Mucosa of descending colon (tissue), 3 donors: ENCODE measurements around the gene PDGFRB. TPM values are rescaled to one million over a fixed set of nuclear protein-coding genes. Genes with fewer than 3 reads are reported as not detected.
A peak's percentile ranks its signal among the peaks of the same experiment; 100 is the strongest.

Experiments
- ATAC-seq: fragments of 200-7000 bp; cut with Tn5 transposase; one replicate; pipeline ENCODE4 v1.9.1; 2020; ENCODE audit warnings: mild to moderate bottlenecking, moderate library complexity
- DNase-seq, 3 donors: peaks; one replicate each; pipeline ENCODE4 v3.0.0-alpha.2; 2020
- H3K36me3 ChIP-seq: fragments of 200-600 bp; one replicate; pipeline ENCODE4 v1.8.0; 2021; ENCODE audit warnings: low read depth, mild to moderate bottlenecking
- H3K4me1 ChIP-seq: fragments of 200-600 bp; one replicate; pipeline ENCODE4 v1.8.0; 2021; ENCODE audit warnings: low read depth, mild to moderate bottlenecking
- H3K4me3 ChIP-seq: fragments of 200-600 bp; one replicate; pipeline ENCODE4 v1.8.0; 2021; ENCODE audit warnings: mild to moderate bottlenecking
- H3K9me3 ChIP-seq: fragments of 200-600 bp; one replicate; pipeline ENCODE4 v1.8.0; 2021; ENCODE audit warnings: mild to moderate bottlenecking
- intact Hi-C, 2 donors: fragments of 100-400 bp; cut with DNase I in 1 of 2; cut with micrococcal nuclease in 1 of 2; formaldehyde crosslinking; loops; one replicate each; pipeline versions ENCODE4 v1.11.0 to v1.11.1; 2022; cut with DNase I, micrococcal nuclease
- long read RNA-seq, 2 donors: library from polyadenylated mRNA; unstranded; transcript quantifications; one replicate each; pipeline ENCODE4 v2.0.0, GENCODE V29; 2019 to 2021
- total RNA-seq, 3 donors: library from RNA; stranded (reverse); fragmentation: NEBNext Ultra II Directional in 2 of 3; extraction: Animal tissue kit (Norgen Biotek cat#: 25700) in 2 of 3; gene quantifications; one replicate each; pipeline versions ENCODE4 v1.2.1 to v1.2.4, GENCODE V29; 2021 to 2023
- TF ChIP-seq, protein P1 (sequence below): fragments of 200-600 bp; IDR thresholded peaks from one replicate; pipeline ENCODE4 v1.8.0; 2022; ENCODE audit warnings: antibody characterized with exemption, mild to moderate bottlenecking
- donor health status: DM: no; HTN: no; CAD: no; lungs with moderate emphysema.
- donor health status: DM: no; HTN: no; CAD: no.
- donor health status: DM: no; HTN: yes; CAD: no.

Gene PDGFRB
- 10 to 100 TPM; 13.9 to 61.5 (median 27.1) TPM for total RNA-seq
- long read RNA-seq, donor 1, full-length matches to known transcripts, result 17 of 47 reads
- long read RNA-seq, donor 1, partial matches to known transcripts, result 13 of 47 reads
- long read RNA-seq, donor 1, other reads (novel, unspliced or antisense), result 17 of 47 reads
- long read RNA-seq, donor 2, full-length matches to known transcripts, result 1 of 4 reads
- long read RNA-seq, donor 2, partial matches to known transcripts, result 1 of 4 reads
- long read RNA-seq, donor 2, other reads (novel, unspliced or antisense), result 2 of 4 reads

DNA sequence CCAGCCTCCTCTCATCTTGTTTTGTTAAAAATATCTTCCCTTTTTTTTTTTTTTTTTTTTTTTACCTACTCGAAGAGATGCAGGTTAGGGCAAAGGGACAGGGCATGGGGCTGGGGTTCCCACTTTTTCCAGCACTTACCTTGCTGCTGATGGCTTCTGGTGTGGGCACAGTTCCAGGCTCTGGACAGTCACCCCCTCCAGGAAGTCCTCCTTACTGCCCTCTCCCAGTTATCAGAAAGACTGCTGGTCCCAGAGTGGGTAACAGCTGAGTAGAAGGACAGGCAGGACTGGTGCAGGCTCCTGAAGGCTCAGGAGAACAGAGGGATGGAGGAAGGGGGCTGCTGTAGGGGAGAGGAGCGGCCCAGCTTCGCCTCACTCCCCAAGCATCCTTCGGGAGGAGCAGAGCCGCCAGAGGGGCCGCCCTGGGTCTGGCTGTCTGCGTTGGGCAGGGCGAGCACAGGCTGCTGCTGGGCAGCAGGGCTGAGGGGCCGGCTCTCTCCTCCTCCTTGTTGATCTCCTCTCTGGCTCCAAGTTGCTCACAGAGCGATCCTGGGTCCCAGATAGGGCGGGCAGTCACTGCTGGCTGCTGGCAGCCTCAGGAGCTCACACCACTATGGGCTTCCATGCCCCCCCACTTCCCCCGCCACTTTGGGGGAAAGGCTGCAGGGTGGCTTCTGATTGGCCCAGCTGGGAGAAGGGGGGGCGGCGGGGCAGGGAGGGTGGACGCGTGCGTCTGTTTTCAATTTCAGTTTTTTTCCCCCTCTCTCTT lies at the start of gene PDGFRB:
TSS of gene PDGFRB (minus strand) at position 588 of the 769 bp plus-strand sequence. CDS start 18,798 bp downstream, outside the sequence.
- Histone ChIP-seq H3K36me3 (no peaks in the 10 kb centered on the region), H3K4me1 (no peaks in the 10 kb centered on the region), H3K9me3 (no peaks in the 10 kb centered on the region), H3K4me3 (no peak within 1 kb of the TSS)
- ATAC-seq (peak; percentile 63), DNase-seq (peak; percentile 72 to 83 (median 74))
- intact Hi-C loops, result no loop called here
- TF ChIP-seq, protein P1, sequence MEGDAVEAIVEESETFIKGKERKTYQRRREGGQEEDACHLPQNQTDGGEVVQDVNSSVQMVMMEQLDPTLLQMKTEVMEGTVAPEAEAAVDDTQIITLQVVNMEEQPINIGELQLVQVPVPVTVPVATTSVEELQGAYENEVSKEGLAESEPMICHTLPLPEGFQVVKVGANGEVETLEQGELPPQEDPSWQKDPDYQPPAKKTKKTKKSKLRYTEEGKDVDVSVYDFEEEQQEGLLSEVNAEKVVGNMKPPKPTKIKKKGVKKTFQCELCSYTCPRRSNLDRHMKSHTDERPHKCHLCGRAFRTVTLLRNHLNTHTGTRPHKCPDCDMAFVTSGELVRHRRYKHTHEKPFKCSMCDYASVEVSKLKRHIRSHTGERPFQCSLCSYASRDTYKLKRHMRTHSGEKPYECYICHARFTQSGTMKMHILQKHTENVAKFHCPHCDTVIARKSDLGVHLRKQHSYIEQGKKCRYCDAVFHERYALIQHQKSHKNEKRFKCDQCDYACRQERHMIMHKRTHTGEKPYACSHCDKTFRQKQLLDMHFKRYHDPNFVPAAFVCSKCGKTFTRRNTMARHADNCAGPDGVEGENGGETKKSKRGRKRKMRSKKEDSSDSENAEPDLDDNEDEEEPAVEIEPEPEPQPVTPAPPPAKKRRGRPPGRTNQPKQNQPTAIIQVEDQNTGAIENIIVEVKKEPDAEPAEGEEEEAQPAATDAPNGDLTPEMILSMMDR, result no peak

DNA sequence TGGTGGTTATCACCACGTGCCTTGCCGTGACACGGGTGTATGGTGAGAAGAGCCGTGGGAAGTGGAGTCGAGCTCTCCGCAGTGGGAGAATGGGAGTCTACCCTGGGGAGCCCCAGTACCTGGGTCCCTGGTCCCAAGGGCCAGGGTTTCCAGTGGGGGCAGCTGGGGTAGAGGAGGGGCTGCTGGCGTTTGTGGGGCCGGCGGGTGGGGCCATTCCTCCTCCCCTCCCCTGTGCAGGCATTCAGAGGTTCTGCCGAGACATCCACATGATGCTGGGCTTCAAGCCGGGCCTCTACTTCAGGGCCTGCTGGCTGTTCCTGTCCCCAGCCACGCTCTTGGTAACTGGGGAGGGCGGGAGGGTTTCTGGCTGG lies 48.9 kb upstream of the PDGFRB start:
- Histone ChIP-seq H3K36me3 (no peaks in the 10 kb centered on the region), H3K4me3 (no peak overlapping the region), H3K9me3 (no peaks in the 10 kb centered on the region), H3K4me1 (peaks cover 12% of the 10 kb centered on the region)
- TF ChIP-seq, protein P1, result no peak
- no peak for ATAC-seq
- no peak for DNase-seq
- intact Hi-C loops, result no loop called here

DNA sequence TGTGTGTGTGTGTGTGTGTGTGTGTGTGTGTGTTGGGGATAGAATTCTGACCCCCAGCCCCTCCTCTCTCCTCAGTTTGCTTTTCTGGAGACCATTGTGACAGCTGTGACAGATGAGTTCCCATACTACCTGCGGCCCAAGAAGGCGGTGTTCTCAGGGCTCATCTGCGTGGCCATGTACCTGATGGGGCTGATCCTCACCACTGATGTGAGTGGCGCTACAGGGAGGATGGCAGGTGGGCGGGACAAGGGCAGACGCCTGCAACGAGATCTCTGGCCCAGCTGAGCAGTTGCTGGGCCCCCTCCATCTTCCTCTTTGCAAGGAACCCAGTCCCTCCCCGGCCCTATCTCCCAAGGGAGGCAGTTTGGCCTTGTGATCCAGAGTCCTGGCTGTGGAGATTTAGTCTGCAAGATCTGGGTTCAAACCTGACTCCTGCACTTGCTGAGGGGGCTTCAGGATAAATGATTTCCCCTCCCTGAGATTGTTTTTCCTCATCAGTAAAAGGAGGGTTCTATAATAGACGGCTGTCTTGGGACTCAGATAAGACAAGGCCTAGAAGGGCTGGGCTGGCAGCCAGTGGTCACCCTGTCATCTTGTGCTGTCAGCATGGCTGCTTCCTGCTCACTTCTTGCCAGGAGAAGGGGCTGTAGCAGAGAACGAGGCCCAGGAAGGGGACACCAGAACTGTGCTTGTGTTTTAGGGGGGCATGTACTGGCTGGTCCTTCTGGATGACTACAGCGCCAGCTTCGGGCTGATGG lies 48.4 kb upstream of the PDGFRB start:
- TF ChIP-seq, protein P1, result no peak
- Histone ChIP-seq H3K4me1 (peaks cover 7% of the 10 kb centered on the region), H3K4me3 (no peak overlapping the region), H3K9me3 (no peaks in the 10 kb centered on the region), H3K36me3 (no peaks in the 10 kb centered on the region)
- ATAC-seq (no peak), DNase-seq (no peak)
- intact Hi-C loops, result no loop called here

DNA sequence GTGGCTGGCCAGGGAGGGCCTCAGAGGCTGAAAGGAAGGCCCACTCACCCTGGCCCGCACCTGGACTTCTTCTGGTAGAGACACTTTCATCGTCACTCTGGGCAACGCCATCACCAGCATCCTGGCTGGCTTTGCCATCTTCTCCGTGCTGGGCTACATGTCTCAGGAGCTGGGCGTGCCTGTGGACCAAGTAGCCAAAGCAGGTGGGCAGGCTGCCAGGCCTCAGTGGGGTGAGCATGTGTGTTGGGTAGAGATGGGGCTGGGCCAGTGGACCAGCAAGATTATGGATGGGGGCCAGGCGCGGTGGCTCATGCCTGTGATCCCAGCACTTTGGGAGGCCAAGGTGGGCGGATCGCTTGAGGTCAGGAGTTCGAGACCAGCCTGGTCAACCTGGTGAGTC lies 46.9 kb upstream of the PDGFRB start:
- no peaks in the 10 kb centered on the region for H3K4me1 ChIP-seq
- TF ChIP-seq, protein P1, result no peak
- no peak for ATAC-seq
- no peaks in the 10 kb centered on the region for H3K36me3 ChIP-seq
- no peak overlapping the region for H3K4me3 ChIP-seq
- intact Hi-C loops, result no loop called here
- H3K9me3 ChIP-seq, result no peaks in the 10 kb centered on the region
- DNase-seq, result peak in 1 of 3 donors; percentile 48

DNA sequence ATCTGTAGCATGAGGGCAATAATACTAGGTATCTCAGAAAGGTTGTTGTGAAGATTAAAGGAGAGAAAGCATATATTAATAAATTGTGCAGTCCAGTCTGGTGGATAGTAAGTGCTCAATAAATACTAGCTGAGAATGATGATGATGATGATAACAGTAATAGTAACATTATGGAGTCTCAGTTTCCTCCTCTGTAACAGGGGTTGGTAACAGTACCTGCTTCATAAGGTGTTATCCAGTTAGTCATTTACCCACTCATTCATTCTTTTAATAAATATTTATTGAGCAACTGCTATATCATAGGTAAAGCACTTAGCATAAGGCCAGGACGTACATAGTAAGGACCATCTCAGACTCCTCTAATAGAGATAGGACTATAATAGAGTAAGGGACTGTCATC lies 41.8 kb upstream of the PDGFRB start:
- DNase-seq (no peak), ATAC-seq (no peak)
- Histone ChIP-seq H3K36me3 (peaks cover 6% of the 10 kb centered on the region), H3K9me3 (no peaks in the 10 kb centered on the region), H3K4me3 (no peak overlapping the region), H3K4me1 (no peaks in the 10 kb centered on the region)
- intact Hi-C loops, result no loop called here
- TF ChIP-seq, protein P1, result no peak
